Right cardiac atrium (tissue), 5 donors: ENCODE results near the gene OR4F15. TPM values are rescaled to one million over a fixed set of nuclear protein-coding genes. Genes with fewer than 3 reads are reported as not detected.
"Not testable (repeated sequence)": the region's sequence is repeated elsewhere in the genome, so short reads cannot be mapped to it uniquely, and the experiment has no call there.

ENCODE experiments used
- ATAC-seq, 2 donors: fragments of 200-7000 bp; cut with Tn5 transposase; one replicate each; pipeline versions ENCODE4 v1.8.0 to v1.9.1; 2020; ENCODE audit warnings: moderate library complexity in 2 of 2, mild to moderate bottlenecking in 1 of 2
- DNase-seq, 3 donors: peaks; one replicate each; pipeline ENCODE4 v3.0.0-alpha.2; 2020
- H3K27ac ChIP-seq: one replicate; pipeline ENCODE4 v1.5.1; 2013; ENCODE audit warnings: mild to moderate bottlenecking, low read length, control low read depth, moderate library complexity
- H3K27me3 ChIP-seq: one replicate; pipeline ENCODE4 v1.6.1; 2013; ENCODE audit not compliant: control insufficient read depth, insufficient read depth
- H3K4me1 ChIP-seq: one replicate; pipeline ENCODE4 v1.6.1; 2013; ENCODE audit warnings: low read length; ENCODE audit not compliant: control insufficient read depth, insufficient read depth
- H3K4me3 ChIP-seq: one replicate; pipeline ENCODE4 v1.5.1; 2013; ENCODE audit warnings: low read length, control low read depth
- H3K9me3 ChIP-seq: one replicate; pipeline ENCODE4 v1.6.1; 2013; ENCODE audit warnings: low read length; ENCODE audit not compliant: control insufficient read depth
- WGBS: extraction: QIAGEN DNeasy Blood & Tissue Kit; methylation state at CpG from one replicate; pipeline ENCODE4 v1.1.7; 2013; 5-methylcytosine and 5-hydroxymethylcytosine counted together
- intact Hi-C, 4 donors: fragments of 100-400 bp; cut with DNase I; formaldehyde crosslinking; loops; one replicate each; pipeline versions ENCODE4 v1.11.0 to v1.14.0; 2022 to 2023
- polyA plus RNA-seq: library from polyadenylated mRNA; stranded (reverse); fragments of 200-250 nt; gene quantifications from one replicate; pipeline ENCODE4 v1.2.3, GENCODE V29; 2013
- total RNA-seq, 4 donors: library from RNA; stranded (reverse); fragmentation: NEBNext Ultra II Directional; extraction: Animal tissue kit (Norgen Biotek cat#: 25700); gene quantifications; one replicate each; pipeline ENCODE4 v1.2.1, GENCODE V29; 2021
- donor health status: healthy with polysubstance abuse.
- donor health status: DM: no; HTN: yes; CAD: no.
- donor health status: DM: no; HTN: no; CAD: no.
- donor health status: DM: no; HTN: yes; CAD: no; lungs with severe emphysema.
- donor health status: DM: yes; HTN: yes; CAD: no.

OR4F15 gene
- total and polyA plus RNA-seq, 5 donors, result not detected

DNA sequence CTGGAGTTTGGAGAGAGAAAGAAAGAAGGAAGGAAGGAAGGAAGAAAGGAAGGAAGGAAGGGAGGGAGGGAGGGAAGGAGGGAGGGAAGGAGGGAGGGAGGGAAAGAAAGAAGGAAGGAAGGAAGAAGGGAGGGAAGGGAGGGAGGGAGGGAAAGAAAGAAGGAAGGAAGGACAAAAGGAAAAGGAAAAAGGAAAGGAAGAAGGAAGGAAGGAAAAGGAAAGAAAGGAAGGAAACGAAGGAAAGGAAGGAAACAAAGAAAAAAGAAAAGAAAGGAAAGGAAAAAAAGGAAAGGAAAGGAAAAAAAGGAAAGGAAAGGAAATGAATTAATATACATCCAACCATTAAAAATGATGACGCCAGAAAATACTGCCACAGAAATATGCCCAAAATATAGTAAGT lies 27.4 kb upstream of the OR4F15 start:
- intact Hi-C loops, result no loop called here
- no peaks in the 10 kb centered on the region for H3K27me3 ChIP-seq
- H3K9me3 ChIP-seq, result no peaks in the 10 kb centered on the region
- DNase-seq (no peak), ATAC-seq (no peak)
- no peak overlapping the region for H3K4me3 ChIP-seq
- WGBS, result 38% methylated on average over 2 of the region's 2 CpGs
- no peaks in the 10 kb centered on the region for H3K4me1 ChIP-seq
- no peak overlapping the region for H3K27ac ChIP-seq

DNA sequence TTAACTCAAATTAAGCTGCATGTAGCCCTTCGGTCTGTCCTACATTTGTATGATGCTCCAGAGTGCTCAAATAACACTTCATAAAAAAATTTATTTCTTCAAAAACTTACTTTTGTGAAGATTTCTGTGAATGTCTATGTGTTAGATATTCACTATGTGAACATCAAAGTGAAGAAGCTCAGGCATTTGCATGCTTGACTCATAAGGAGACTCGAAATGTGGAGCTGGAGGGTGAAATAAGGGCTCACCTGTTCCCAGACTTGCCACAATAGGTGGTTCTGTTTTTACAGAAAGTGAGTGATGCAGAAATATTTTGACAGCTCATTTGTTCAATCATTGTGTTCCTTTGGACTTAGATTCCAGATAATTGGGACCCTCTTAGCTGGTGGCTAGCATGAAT lies 25.6 kb upstream of the OR4F15 start:
- H3K4me3 ChIP-seq, DNase-seq, ATAC-seq, H3K27ac ChIP-seq, H3K4me1 ChIP-seq, H3K9me3 ChIP-seq, H3K27me3 ChIP-seq, intact Hi-C loops: not testable (repeated sequence)
- 71% methylated on average over 2 of the region's 2 CpGs for WGBS

DNA sequence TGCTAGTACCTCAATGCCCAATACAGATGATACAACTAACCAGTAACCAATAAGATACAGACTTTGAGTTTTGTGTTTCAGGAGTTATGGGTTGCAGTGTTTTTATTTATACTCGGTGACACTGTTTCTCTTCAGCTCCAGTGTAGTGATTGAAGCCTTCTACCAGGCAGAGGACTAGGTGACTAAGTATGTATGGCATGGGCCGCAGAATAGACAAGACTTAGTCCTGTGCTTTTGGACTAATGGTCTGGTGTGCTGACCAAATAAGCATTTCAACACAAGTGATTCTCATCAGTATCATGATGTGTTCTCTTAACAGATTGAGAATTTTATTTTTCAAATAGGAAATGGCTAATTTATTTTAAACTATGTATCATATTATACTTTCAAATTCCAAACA lies 24.0 kb upstream of the OR4F15 start:
- H3K27ac ChIP-seq, H3K9me3 ChIP-seq, H3K4me1 ChIP-seq, H3K4me3 ChIP-seq, DNase-seq, intact Hi-C loops, H3K27me3 ChIP-seq, ATAC-seq: not testable (repeated sequence)
- WGBS, result 87% methylated on average over 2 of the region's 2 CpGs

DNA sequence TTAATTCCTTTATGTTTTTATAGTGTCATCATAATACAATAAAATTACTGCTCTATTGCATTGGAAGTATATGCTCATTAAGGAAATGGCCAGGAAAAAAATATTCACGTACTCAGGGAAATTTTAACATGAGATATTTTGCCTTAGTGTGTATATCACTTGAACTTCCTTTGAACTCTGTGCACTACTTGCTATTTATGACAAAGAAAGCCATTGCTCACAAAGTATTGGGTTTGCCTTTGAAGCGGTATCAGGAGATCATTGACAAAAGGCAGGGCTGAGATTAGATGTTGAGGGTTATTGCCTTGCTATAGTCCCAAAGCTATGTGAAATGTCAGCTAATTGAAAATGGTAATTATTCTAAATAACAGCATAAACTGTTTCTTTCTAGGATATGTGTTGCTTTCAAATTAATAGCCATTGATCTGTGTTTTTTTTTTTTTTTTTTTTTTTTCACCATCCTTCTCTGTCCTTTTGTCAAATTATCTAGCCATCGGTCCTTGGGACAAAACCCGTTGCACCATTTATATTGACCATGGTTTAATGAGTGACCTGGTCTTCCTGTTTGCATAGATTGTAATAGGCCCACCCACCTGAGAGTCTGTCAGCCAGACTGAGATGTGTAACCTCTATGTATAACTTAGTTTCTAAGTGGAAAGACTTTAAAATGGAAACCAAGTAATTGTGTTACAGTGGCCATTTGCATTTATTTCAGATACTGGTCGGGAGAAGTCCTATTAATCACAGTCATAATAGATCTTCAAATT lies 23.3 kb upstream of the OR4F15 start:
- H3K27ac ChIP-seq, H3K4me3 ChIP-seq, H3K4me1 ChIP-seq, ATAC-seq, DNase-seq, intact Hi-C loops, H3K27me3 ChIP-seq, H3K9me3 ChIP-seq: not testable (repeated sequence)
- WGBS, result 67% methylated on average over 5 of the region's 5 CpGs

DNA sequence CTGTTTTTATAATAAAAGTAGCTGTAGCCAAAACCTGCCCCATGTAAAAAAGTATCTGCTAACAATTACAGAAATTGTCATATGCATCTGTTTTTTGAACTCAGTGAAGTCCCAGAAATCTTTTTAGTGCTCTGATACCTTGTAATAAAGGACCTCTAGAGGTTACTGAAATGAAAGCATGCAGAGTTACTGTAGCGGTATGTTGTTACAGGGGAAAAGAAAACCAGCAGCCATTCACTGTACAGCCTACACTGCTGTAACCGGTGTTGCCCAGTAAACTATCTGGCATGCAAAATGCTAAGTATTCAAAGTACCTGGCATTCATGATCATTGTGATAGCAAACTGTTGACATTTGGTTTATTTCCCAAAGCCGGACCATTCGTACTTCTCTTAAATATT lies 21.3 kb upstream of the OR4F15 start:
- intact Hi-C loops, H3K4me3 ChIP-seq, H3K27ac ChIP-seq, H3K27me3 ChIP-seq, DNase-seq, H3K4me1 ChIP-seq, H3K9me3 ChIP-seq, ATAC-seq: not testable (repeated sequence)
- 70% methylated on average over 1 of the region's 4 CpGs for WGBS

- H3K27me3 ChIP-seq, H3K4me3 ChIP-seq, H3K9me3 ChIP-seq, ATAC-seq, intact Hi-C loops, H3K27ac ChIP-seq, DNase-seq, H3K4me1 ChIP-seq: not testable (repeated sequence)
- whole genome bisulfite sequencing, result 72% methylated on average over 7 of the region's 7 CpGs
Observed at GRCh38 chr15:101793981-101794380, 18.0 kb upstream of the OR4F15 start.

DNA sequence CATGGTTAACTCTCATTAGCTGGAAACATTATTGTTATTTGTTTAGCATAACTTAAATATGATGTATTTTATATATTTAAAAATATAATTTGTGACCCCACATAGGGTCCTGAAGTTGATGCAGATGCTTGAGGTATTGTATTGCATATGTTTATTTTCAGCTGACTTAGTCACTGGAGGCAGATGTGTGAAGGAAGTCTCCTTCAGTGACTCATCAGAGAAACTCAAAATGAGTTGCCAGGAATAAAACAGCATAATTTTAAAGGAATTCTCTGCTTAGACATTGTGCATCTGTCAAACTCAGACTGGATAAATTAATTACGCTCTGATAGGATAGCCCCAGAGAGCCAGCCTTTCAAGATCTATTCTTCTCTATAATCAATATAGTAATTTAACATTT lies 16.5 kb upstream of the OR4F15 start:
- ATAC-seq (no peak), DNase-seq (no peak)
- Histone ChIP-seq H3K4me1 (no peaks in the 10 kb centered on the region), H3K9me3 (no peaks in the 10 kb centered on the region), H3K27me3 (no peaks in the 10 kb centered on the region), H3K27ac (no peak overlapping the region), H3K4me3 (no peak overlapping the region)
- intact Hi-C loops, result no loop called here
- 73% methylated on average over 1 of the region's 1 CpG for WGBS

DNA sequence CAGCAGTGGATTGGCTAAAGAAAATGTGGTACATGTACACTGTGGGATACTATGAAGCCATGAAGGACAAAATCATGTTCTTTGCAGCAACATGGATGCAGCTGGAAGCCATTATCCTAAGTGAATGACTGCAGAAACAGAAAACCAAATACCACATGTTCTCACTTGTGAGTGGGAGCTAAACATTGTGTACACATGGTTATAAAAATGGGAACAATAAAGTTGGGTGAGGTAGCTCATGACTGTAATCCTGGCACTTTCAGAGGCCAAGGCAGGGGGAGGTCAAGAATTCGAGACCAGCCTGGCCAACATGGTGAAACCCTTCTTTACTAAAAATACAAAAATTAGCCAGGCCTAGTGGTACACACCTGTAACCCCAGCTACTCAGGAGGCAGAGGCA lies 12.3 kb upstream of the OR4F15 start:
- 70% methylated on average over 1 of the region's 1 CpG for WGBS
- Histone ChIP-seq H3K27ac (no peak overlapping the region), H3K4me3 (no peak overlapping the region), H3K27me3 (no peaks in the 10 kb centered on the region), H3K9me3 (no peaks in the 10 kb centered on the region), H3K4me1 (no peaks in the 10 kb centered on the region)
- intact Hi-C loops, result no loop called here
- no peak for ATAC-seq
- DNase-seq, result no peak

GRCh38 chr15:101801048-101801447 lies 11.0 kb upstream of the OR4F15 start:
- no peak overlapping the region for H3K27ac ChIP-seq
- DNase-seq (no peak), ATAC-seq (no peak)
- H3K9me3 ChIP-seq, result no peaks in the 10 kb centered on the region
- intact Hi-C loops, result no loop called here
- WGBS, result 75% methylated on average over 1 of the region's 1 CpG
- H3K4me3 ChIP-seq, result no peak overlapping the region
- H3K27me3 ChIP-seq, result no peaks in the 10 kb centered on the region
- no peaks in the 10 kb centered on the region for H3K4me1 ChIP-seq

DNA sequence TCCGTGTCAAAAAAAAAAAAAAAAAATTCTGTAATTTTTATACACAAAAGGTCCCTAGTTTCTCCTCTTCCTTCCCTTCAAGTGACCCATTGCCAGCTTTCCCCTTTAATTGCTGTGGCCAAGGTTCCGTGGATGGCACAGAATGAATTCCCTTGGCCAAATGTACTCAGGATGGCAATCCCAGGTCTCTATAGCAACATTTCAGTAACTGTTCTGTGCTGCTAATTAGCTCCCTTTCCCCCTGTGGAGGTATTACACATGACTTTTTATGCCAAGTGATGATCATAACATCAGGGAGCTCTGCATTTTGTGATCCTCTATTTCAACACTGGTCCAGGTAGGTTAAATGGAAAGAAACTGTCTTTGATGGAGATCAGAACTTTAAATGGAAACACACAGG lies 8.8 kb upstream of the OR4F15 start, which contains the start of gene OR4F6:
Gene OR4F6, plus strand, starts transcription at position 301 of the 400 bp plus-strand sequence. CDS start 2,211 bp downstream, outside the sequence.
- intact Hi-C loops, result no loop called here
- no peak for DNase-seq
- H3K4me3 ChIP-seq, result no peak within 1 kb of the TSS
- H3K9me3 ChIP-seq, result no peaks in the 10 kb centered on the region
- H3K27ac ChIP-seq, result no peak within 1 kb of the TSS
- ATAC-seq, result no peak
- 81% methylated on average over 2 of the region's 2 CpGs for WGBS
- H3K27me3 ChIP-seq, result no peaks in the 10 kb centered on the region
- no peaks in the 10 kb centered on the region for H3K4me1 ChIP-seq

DNA sequence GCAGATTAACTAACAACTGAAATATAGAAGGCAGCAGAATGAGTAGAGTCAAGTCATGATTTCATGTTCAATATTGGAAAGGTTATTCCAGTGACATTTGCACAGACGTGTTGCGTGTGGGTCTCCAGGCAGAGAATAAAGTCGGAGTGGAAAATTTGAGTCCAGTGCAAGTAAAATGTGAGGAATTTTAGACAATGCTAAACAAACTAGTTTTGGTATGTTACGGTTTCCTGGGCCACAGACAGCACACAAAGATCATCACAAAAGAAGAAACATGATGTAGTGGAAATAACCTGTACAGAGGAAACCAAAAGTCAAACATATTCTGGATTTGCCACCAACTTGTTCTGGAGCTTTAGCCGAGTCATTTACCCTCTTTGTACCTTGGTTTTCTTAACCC lies 8.3 kb upstream of the OR4F15 start:
- ATAC-seq, result no peak
- Histone ChIP-seq H3K27ac (no peak overlapping the region), H3K4me3 (no peak overlapping the region), H3K27me3 (no peaks in the 10 kb centered on the region), H3K9me3 (no peaks in the 10 kb centered on the region), H3K4me1 (no peaks in the 10 kb centered on the region)
- no peak for DNase-seq
- intact Hi-C loops, result no loop called here
- WGBS, result 71% methylated on average over 5 of the region's 5 CpGs

DNA sequence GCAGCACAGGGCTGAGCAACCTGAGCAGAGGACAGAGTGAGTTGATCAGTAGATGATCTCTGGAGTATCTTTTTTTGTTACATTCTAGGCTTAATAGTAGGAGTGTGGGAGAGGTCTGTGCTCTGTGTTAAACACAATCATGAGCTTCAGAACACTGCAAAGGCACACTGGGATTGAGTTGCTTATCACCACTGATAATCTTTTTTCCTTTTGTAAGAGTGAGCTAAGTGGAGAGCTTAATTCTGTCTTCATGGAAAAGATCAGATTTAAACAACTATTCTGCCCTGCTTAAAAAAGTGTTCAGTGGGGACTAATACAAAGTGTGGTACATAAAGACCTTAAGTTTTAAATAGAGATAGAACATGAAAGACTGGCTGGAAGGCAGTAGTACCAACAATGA lies 7.6 kb upstream of the OR4F15 start:
- no peak for ATAC-seq
- intact Hi-C loops, result no loop called here
- H3K27ac ChIP-seq, result no peak overlapping the region

More for the DNA sequence above, 7.6 kb upstream of the OR4F15 start:
- no peak for DNase-seq
- H3K4me1 ChIP-seq, result no peaks in the 10 kb centered on the region
- H3K4me3 ChIP-seq, result no peak overlapping the region
- H3K27me3 ChIP-seq, result no peaks in the 10 kb centered on the region
- H3K9me3 ChIP-seq, result no peaks in the 10 kb centered on the region
